Mesothelial cell of epicardium (in vitro differentiated cells): Measurements from ENCODE around the gene IQGAP1. TPM values are rescaled to one million over a fixed set of nuclear protein-coding genes. Genes with fewer than 3 reads are reported as not detected.

ENCODE experiments used
- DNase-seq, 2 experiments: peaks; one replicate each; pipeline ENCODE4 v3.0.0; 2021; ENCODE audit warnings: low spot score in 2 of 2; ENCODE audit not compliant: unreplicated experiment in 2 of 2
- H3K27ac Mint-ChIP-seq: 2 replicates; pipeline ENCODE4 v1.8.0; 2021; ENCODE audit warnings: mixed read lengths
- H3K27me3 Mint-ChIP-seq: 2 replicates; pipeline ENCODE4 v1.8.0; 2021; ENCODE audit warnings: low read depth, mixed read lengths
- H3K36me3 Mint-ChIP-seq: 2 replicates; pipeline ENCODE4 v1.8.0; 2021; ENCODE audit warnings: mixed read lengths
- H3K4me1 Mint-ChIP-seq: 2 replicates; pipeline ENCODE4 v1.8.0; 2021; ENCODE audit warnings: mixed read lengths
- H3K4me3 Mint-ChIP-seq: 2 replicates; pipeline ENCODE4 v1.8.0; 2021; ENCODE audit warnings: mild to moderate bottlenecking, moderate library complexity, mixed read lengths
- H3K9me3 Mint-ChIP-seq: 2 replicates; pipeline ENCODE4 v1.8.0; 2021; ENCODE audit warnings: mixed read lengths
- total RNA-seq: library from RNA; stranded (reverse); gene quantifications from 3 replicates; pipeline ENCODE4 v1.2.1, GENCODE V29; 2021
- TF ChIP-seq, protein P1 (sequence below): fragments of 200-600 bp; sonication (generic); IDR thresholded peaks from one replicate; pipeline ENCODE4 v1.5.0; 2021; ENCODE audit warnings: antibody characterized with exemption; ENCODE audit not compliant: unreplicated experiment

IQGAP1 gene
- total RNA-seq, 1 donor from 2014 or later = 110 TPM

DNA sequence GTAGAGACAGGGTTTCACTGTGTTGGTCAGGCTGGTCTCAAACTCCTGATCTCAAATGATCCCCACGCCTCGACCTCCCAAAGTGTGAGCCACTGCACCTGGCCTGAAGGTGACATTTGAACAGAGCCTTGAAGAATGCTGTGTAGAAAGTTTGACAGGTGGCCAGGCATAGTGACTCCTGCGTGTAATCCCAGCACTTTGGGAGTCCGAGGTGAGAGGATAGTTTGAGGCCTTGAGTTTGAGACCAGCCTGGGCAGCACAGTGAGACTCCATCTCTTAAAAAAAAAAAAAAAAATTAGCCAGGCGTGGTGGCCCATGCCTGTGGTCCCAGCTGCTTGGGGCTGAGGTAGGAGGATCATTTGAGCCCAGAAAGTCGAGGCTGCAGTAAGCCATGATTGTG is 1.5 kb downstream of the IQGAP1 start:
- Mint-ChIP-seq H3K4me3 (peak overlapping the region; percentile 77), H3K36me3 (peaks cover 10% of the 10 kb centered on the region), H3K27me3 (no peaks in the 10 kb centered on the region), H3K9me3 (no peaks in the 10 kb centered on the region), H3K27ac (peak overlapping the region; percentile 88), H3K4me1 (peaks cover 40% of the 10 kb centered on the region)
- no peak for DNase-seq
- TF ChIP-seq, protein P1, sequence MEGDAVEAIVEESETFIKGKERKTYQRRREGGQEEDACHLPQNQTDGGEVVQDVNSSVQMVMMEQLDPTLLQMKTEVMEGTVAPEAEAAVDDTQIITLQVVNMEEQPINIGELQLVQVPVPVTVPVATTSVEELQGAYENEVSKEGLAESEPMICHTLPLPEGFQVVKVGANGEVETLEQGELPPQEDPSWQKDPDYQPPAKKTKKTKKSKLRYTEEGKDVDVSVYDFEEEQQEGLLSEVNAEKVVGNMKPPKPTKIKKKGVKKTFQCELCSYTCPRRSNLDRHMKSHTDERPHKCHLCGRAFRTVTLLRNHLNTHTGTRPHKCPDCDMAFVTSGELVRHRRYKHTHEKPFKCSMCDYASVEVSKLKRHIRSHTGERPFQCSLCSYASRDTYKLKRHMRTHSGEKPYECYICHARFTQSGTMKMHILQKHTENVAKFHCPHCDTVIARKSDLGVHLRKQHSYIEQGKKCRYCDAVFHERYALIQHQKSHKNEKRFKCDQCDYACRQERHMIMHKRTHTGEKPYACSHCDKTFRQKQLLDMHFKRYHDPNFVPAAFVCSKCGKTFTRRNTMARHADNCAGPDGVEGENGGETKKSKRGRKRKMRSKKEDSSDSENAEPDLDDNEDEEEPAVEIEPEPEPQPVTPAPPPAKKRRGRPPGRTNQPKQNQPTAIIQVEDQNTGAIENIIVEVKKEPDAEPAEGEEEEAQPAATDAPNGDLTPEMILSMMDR = no peak

GRCh38 chr15:90393040-90393439 is 5.0 kb downstream of the IQGAP1 start:
- Mint-ChIP-seq H3K27me3 (no peaks in the 10 kb centered on the region), H3K9me3 (no peaks in the 10 kb centered on the region), H3K4me1 (peaks cover 46% of the 10 kb centered on the region), H3K27ac (no peak overlapping the region), H3K4me3 (no peak overlapping the region), H3K36me3 (peaks cover 14% of the 10 kb centered on the region)
- DNase-seq = no peak
- TF ChIP-seq, protein P1 = no peak

DNA sequence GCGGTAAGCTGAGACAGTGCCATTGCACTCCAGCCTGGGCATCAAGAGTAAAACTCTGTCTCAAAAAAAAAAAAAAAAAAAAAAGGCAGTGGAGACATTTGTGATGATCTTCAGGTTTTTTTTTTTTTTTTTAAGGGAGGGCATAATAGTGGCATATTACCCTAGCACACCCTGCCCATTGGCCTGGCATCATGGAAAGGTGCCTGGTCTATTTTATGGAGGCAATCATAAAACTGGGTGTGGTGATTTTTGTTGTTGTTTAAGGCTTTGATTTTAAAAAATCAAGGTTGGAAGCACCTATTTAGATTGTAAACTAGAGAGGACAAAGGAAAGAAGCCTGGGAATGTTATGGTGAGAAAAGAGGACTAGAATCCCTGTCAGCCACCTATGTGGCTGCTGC is 6.0 kb downstream of the IQGAP1 start:
- peaks cover 14% of the 10 kb centered on the region for H3K36me3 Mint-ChIP-seq
- peaks cover 42% of the 10 kb centered on the region for H3K4me1 Mint-ChIP-seq
- no peaks in the 10 kb centered on the region for H3K9me3 Mint-ChIP-seq
- no peaks in the 10 kb centered on the region for H3K27me3 Mint-ChIP-seq
- peak overlapping the region; percentile 53 for H3K27ac Mint-ChIP-seq
- no peak for DNase-seq
- no peak overlapping the region for H3K4me3 Mint-ChIP-seq
- TF ChIP-seq, protein P1 = no peak

- no peak for DNase-seq
- H3K27ac Mint-ChIP-seq = peak overlapping the region; percentile 53
- H3K4me1 Mint-ChIP-seq = peaks cover 40% of the 10 kb centered on the region
- H3K36me3 Mint-ChIP-seq = peaks cover 14% of the 10 kb centered on the region
- no peak overlapping the region for H3K4me3 Mint-ChIP-seq
- TF ChIP-seq, protein P1 = no peak
- no peaks in the 10 kb centered on the region for H3K27me3 Mint-ChIP-seq
- no peaks in the 10 kb centered on the region for H3K9me3 Mint-ChIP-seq
Observed at GRCh38 chr15:90394748-90395442, 6.9 kb downstream of the IQGAP1 start.

DNA sequence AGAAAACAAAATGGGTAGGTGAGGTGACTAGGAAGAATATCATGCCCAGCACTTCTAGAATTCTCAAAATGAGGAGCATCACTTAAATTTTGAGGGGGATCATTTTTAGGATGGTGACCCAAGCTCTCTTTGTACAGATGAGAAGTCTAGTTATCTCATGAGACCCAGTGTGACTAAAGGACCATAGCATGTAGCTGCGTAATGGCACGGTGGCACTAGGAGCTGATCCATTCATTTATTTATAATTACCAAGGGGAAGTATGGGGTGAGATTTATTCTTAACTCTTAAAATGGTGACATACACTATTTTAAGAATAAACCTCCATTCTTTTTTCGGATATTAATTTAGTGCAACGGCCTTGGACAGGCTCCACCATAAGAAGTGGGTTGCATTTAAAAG is 8.3 kb downstream of the IQGAP1 start:
- Mint-ChIP-seq H3K4me3 (no peak overlapping the region), H3K4me1 (peaks cover 40% of the 10 kb centered on the region), H3K27ac (peak overlapping the region; percentile 45), H3K27me3 (no peaks in the 10 kb centered on the region), H3K36me3 (peaks cover 13% of the 10 kb centered on the region), H3K9me3 (no peaks in the 10 kb centered on the region)
- TF ChIP-seq, protein P1 = no peak
- DNase-seq = no peak
